ENCODE measurements around the gene TPR. TPM values are rescaled to one million over a fixed set of nuclear protein-coding genes. Genes with fewer than 3 reads are reported as not detected.

The TPR gene
- total RNA-seq, 1 donor: 68.8 TPM

- no peak for DNase-seq (ENCODE audit: insufficient read length, low spot score, missing footprints)
- no peaks in the 10 kb centered on the region for H3K9me3 ChIP-seq (ENCODE audit: low read depth, low read length)
- H3K27me3 ChIP-seq (ENCODE audit: insufficient read depth, low read length): no peaks in the 10 kb centered on the region
- H2AFZ ChIP-seq (ENCODE audit: low read length): no peak overlapping the region
- H3K27ac ChIP-seq (ENCODE audit: low read depth, low read length): no peak overlapping the region
- H4K20me1 ChIP-seq (ENCODE audit: insufficient read depth, low read length): no peaks in the 10 kb centered on the region
- no peaks in the 10 kb centered on the region for H3K79me2 ChIP-seq (ENCODE audit: insufficient read depth, low read length)
- H3K36me3 ChIP-seq (ENCODE audit: insufficient read depth, low read length): peaks cover 71% of the 10 kb centered on the region
- no peaks in the 10 kb centered on the region for H3K4me1 ChIP-seq (ENCODE audit: insufficient read depth, low read length)
- H3K4me2 ChIP-seq (ENCODE audit: insufficient read depth, low read length): no peak overlapping the region
- no peak overlapping the region for H3K4me3 ChIP-seq (ENCODE audit: insufficient read depth, low read length)
- no peak for TF ChIP-seq CTCF (IDR thresholded peaks at IDR 0.05; ENCODE audit: extremely low read depth, low read depth, low read length)
Measured at GRCh38 chr1:186326009-186326408, 49.0 kb downstream of the TPR start.

- Histone ChIP-seq H3K79me2 (ENCODE audit: insufficient read depth, low read length) (no peaks in the 10 kb centered on the region), H3K4me2 (ENCODE audit: insufficient read depth, low read length) (no peak overlapping the region), H3K36me3 (ENCODE audit: insufficient read depth, low read length) (peaks cover 71% of the 10 kb centered on the region), H3K4me1 (ENCODE audit: insufficient read depth, low read length) (no peaks in the 10 kb centered on the region), H4K20me1 (ENCODE audit: insufficient read depth, low read length) (no peaks in the 10 kb centered on the region), H3K27me3 (ENCODE audit: insufficient read depth, low read length) (no peaks in the 10 kb centered on the region), H3K9me3 (ENCODE audit: low read depth, low read length) (no peaks in the 10 kb centered on the region), H3K4me3 (ENCODE audit: insufficient read depth, low read length) (no peak overlapping the region), H2AFZ (ENCODE audit: low read length) (no peak overlapping the region), H3K27ac (ENCODE audit: low read depth, low read length) (no peak overlapping the region)
- no peak for DNase-seq (ENCODE audit: insufficient read length, low spot score, missing footprints)
- TF ChIP-seq CTCF (IDR thresholded peaks at IDR 0.05; ENCODE audit: extremely low read depth, low read depth, low read length): peak; percentile 44
Measured at GRCh38 chr1:186325239-186325638, 49.8 kb downstream of the TPR start.

- H2AFZ ChIP-seq (ENCODE audit: low read length): no peak overlapping the region
- TF ChIP-seq CTCF (IDR thresholded peaks at IDR 0.05; ENCODE audit: extremely low read depth, low read depth, low read length): no peak
- no peaks in the 10 kb centered on the region for H3K9me3 ChIP-seq (ENCODE audit: low read depth, low read length)
- H3K36me3 ChIP-seq (ENCODE audit: insufficient read depth, low read length): peaks cover 75% of the 10 kb centered on the region
- H3K4me2 ChIP-seq (ENCODE audit: insufficient read depth, low read length): no peak overlapping the region
- no peak overlapping the region for H3K4me3 ChIP-seq (ENCODE audit: insufficient read depth, low read length)
- H3K79me2 ChIP-seq (ENCODE audit: insufficient read depth, low read length): no peaks in the 10 kb centered on the region
- H3K4me1 ChIP-seq (ENCODE audit: insufficient read depth, low read length): no peaks in the 10 kb centered on the region
- no peaks in the 10 kb centered on the region for H4K20me1 ChIP-seq (ENCODE audit: insufficient read depth, low read length)
- no peak for DNase-seq (ENCODE audit: insufficient read length, low spot score, missing footprints)
- H3K27ac ChIP-seq (ENCODE audit: low read depth, low read length): no peak overlapping the region
- H3K27me3 ChIP-seq (ENCODE audit: insufficient read depth, low read length): no peaks in the 10 kb centered on the region
Measured at GRCh38 chr1:186323865-186324264, 51.2 kb downstream of the TPR start.

- Histone ChIP-seq H3K4me1 (ENCODE audit: insufficient read depth, low read length) (no peaks in the 10 kb centered on the region), H3K4me2 (ENCODE audit: insufficient read depth, low read length) (no peak overlapping the region), H3K4me3 (ENCODE audit: insufficient read depth, low read length) (no peak overlapping the region), H3K27ac (ENCODE audit: low read depth, low read length) (no peak overlapping the region), H3K79me2 (ENCODE audit: insufficient read depth, low read length) (no peaks in the 10 kb centered on the region), H3K9me3 (ENCODE audit: low read depth, low read length) (no peaks in the 10 kb centered on the region), H2AFZ (ENCODE audit: low read length) (no peak overlapping the region), H3K36me3 (ENCODE audit: insufficient read depth, low read length) (peaks cover 75% of the 10 kb centered on the region), H3K27me3 (ENCODE audit: insufficient read depth, low read length) (no peaks in the 10 kb centered on the region), H4K20me1 (ENCODE audit: insufficient read depth, low read length) (no peaks in the 10 kb centered on the region)
- TF ChIP-seq CTCF (IDR thresholded peaks at IDR 0.05; ENCODE audit: extremely low read depth, low read depth, low read length): no peak
- DNase-seq (ENCODE audit: insufficient read length, low spot score, missing footprints): no peak
Measured at GRCh38 chr1:186315570-186315969, 59.5 kb downstream of the TPR start.
